ENCODE results near the gene NUP155.
A peak's percentile ranks its signal among the peaks of the same experiment; 100 is the strongest.
"Not testable (repeated sequence)": the region's sequence is repeated elsewhere in the genome, so short reads cannot be mapped to it uniquely, and the experiment has no call there.

Gene NUP155

DNA sequence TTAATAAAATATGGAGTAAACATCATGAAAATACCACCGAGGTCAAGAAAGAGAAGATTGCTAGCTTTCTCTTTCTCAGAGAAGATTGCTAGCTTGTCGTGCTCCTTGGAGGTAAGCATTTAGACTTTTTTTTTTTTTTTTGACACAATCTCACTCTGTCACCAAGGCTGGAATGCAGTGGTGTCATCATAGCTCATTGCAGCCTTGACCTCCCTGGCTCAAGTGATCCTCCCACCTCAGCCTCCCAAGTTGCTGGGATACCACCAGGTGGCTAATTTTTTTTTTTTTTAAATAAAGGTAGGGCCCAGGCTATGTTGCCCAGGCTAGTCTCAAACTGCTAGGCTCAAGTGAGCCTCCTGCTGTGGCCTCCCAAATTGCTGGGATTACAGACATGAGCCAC, 95.4 kb downstream of the NUP155 start:
- no peak for DNase-seq

DNA sequence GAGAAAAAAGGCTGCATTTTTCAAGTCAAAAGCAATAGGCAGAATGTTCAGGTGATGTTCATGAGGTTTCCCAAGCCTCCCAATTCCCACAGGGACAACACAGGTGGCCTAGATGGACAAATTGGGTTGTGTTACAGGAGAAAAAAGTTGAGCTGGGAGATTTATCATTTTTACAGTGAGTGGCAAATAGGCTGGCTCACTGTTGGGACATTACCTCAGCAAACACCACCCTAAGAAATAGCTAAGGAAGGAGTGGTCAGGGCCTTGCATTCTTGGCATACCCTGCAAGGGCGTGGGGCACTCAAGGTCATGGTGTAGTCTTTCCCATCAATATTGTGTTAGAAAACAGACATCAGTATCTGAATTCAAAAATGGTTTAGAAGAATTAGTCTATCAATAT, 98.4 kb downstream of the NUP155 start:
- DNase-seq = no peak

DNA sequence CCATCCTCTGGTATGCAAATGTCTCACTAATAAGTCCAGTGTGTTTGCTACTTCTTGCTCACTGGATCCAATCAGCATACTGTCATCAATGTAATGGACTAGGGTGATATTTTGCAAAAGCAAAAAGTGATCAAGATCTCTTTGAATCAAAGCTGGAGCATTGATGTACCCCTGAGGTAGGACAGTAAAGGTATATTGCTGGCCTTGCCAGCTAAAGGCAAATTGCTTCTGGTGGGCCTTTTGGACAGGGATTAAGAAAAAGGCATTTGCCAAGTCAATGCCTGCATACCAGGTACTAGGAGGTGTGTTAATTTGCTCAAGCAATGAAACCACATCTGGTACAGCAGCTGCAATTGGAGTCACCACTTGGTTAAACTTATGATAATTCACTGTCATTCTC, 102.8 kb downstream of the NUP155 start:
- DNase-seq = not testable (repeated sequence)

DNA sequence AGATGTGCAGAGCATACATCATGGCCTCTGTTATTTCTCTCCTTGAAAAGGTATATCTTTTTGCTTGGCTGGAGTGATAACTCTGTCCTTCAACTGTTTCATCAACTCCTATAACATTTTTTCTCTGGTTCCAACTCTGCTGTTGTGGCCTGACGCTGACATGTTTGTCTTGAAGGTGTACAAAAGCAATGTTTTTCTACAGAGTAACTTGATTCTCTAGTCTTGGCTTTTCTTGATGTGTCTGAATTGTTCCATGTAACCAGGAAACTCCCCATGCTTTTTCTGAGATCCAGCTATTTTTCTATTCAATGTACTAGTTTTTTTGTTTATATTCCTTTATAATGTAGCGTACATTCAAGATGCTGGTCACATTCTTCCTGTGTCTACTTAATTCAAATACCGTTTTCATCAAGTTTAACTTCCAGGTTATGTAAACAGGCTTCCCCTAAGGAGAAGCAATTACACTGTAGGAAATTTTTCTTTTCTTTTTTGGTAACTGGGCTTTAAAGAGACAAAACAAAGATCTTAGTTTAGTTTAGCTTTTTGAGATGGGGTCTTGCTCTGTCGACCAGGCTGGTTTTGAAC, 115.0 kb downstream of the NUP155 start:
- DNase-seq = no peak

DNA sequence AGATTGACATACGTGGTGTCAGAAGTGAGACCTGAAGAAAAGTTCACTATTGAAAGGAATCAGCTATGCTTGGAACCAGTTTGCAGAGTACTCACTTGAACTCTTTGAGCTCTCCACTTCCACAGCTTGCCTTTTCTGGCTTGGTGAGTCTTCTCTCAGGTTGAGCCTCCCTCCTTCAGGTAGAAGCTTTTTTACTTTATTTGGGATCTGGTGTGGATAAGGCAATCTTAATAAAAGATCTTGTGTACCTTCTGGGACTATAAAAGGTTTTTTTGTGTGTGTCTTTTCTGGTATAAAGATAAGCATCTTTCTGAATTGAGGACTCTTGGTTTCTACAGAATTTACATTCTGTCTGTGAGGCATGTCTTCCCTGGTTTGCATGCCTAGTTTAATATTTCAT, 116.3 kb downstream of the NUP155 start:
- DNase-seq = no peak

DNA sequence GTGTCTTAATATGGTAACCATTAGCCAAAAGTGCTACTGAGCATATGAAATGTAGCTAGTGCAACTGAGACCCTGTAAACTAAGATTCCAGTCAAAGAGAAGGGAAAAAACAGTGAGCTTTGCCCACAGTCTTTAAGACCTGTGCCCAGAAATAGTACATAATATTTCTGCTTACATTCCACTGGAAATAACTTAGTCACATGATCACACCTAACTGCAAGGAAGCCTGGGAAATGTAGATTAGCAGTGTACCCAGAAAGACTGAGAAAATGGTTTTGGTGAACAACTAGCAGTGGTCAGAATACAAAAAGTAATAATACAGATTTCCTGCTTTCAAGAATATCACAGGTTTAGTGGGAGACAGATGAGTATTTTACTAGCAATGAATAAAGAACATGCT, 119.2 kb downstream of the NUP155 start:
- no peak for DNase-seq

DNA sequence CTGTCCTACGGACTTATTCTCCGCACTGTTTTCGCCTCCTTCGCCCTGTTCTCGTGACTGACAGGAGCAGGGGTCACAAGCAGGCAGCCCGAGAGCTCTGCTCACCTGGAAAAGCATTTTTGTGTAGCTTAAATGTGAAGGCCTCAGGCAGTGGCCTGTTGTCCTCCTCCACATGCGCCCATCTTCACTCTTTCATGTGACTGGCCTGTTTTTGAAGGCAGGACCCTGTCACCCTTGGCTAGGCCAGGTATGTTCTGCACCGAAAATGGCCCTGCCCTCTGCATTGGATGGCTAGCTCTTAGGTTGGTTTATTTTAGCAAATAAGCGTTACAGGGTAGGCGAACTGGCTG, 121.1 kb downstream of the NUP155 start:
- no peak for DNase-seq

DNA sequence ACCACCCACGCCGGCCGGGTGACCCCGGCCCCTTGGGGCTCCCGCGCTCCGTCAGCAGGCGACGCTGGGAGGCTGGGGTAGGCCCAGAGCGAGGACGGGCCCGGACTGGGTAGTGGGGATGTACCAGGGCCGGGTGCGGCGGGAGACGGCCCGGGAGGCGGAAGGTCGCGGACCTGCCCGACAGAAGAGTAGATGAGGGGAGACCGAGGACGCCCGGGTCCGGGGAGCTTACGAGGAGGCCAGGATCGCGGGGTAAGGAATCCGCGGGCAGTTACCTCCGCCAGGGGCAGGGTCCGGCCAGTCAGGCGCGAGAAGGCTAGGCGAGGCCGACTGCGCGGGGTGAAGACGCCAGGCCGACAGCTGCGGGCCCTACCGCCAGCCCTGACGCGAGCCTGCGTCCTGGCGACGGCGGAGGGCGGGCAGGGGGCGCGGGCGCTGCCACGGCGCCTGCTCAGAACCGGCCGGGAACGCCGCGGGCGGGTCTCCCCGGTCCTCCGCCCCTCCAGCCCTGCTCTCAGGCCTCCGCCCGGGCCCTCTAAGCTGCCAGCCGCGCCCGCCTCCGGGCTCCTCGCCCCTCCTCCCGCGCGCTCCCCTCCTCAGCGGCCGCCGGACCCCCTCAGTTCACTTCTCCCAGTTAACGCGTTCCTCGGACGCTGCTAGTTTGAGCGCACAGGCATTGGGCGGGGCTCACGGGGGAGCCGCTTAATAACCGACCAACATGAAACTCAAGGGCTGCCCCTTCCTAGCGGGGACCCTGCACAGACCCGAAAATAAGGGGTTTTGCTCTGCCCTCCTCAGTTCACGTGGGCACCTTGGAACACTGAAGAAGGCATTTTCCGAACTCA, 121.7 kb downstream of the NUP155 start, which contains the start of gene CPLANE1:
Gene CPLANE1, minus strand, starts transcription at position 407 of the 845 bp plus-strand sequence. CDS start 1,678 bp downstream, outside the sequence.
- DNase-seq = peak; percentile 72

DNA sequence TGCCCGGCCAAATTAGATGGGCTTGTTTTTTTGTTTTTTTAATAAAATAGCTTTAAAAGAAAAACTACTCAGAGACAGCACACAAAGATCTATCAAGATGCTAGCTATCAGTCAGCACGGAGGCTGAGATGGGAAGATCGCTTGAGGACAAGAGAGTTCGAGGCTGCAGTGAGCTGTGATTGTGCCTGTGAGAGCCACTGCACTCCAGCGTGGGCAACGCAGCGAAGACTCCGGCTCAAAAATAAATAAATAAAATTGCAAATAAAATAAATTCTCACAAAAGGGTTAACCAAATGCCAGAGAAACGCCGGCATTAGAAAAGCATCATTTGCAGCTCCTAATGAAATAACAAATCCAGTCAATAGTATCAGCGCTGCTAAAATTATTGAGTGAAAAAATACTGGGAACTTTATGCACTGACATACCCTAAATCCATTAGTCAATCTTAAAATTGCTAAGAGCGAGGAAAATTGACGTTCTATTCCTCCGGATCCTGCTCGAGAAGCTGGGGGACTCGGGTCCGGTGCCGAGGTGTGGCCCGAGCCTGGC, 122.4 kb downstream of the NUP155 start:
- no peak for DNase-seq

DNA sequence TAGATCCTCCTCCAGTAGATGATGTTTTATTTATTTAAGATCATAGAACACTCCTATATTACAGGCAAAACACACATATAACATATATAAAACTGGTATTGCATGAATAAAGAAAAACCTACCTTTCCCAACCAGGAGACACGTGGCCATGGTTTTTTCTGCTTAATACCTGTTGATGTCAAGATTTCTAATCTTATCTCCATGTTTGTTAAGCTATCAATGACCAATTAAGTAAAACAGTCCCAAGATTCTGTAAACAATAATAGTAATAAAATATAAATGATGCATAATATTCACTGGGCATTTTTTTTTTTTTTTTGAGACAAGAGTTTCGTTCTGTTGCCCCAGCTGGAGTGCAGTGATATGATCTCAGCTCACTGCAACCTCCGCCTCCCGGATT, 123.4 kb downstream of the NUP155 start:
- no peak for DNase-seq

DNA sequence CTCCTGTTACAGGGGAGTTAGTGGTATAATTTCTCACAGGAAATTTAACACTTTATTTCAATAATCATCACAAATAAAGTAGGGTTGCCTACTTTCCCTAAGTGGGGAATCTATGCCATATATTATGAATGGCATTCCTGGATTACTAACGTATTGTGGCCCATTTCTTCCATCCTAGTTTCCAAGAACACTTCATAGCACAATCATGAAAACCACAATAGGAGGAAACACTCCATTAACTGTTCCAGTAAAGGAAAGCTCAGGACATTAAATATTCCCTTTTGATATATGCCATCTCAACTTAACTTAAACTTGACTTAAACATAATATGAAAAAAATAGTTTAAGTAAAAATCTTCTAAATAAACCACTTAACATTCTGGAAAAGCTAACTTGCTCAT, 123.9 kb downstream of the NUP155 start:
- no peak for DNase-seq
